ENCODE data around the gene MSN. TPM values are rescaled to one million over a fixed set of nuclear protein-coding genes. Genes with fewer than 3 reads are reported as not detected.

MSN gene
- total RNA-seq, 1 experiment from 2014 or later, result 91.2 TPM

GRCh38 chrX:65740909-65741308, 73.5 kb downstream of the MSN start:
- TF ChIP-seq ZNF425 (CRISPR knock-in tag; conservative IDR thresholded peaks at IDR 0.05), result no peak
- TF ChIP-seq RORB (CRISPR knock-in tag; IDR thresholded peaks at IDR 0.05), result no peak
- no peak for TF ChIP-seq E2F1 (CRISPR knock-in tag; IDR thresholded peaks at IDR 0.05)
- POLR2A ChIA-PET, result no interaction called here
- Mint-ChIP-seq H3K9me3 (no peaks in the 10 kb centered on the region), H3K4me1 (peaks cover 15% of the 10 kb centered on the region), H3K4me3 (no peak overlapping the region), H3K27me3 (ENCODE audit: low read depth) (no peaks in the 10 kb centered on the region), H3K36me3 (peaks cover 23% of the 10 kb centered on the region), H3K27ac (no peak overlapping the region)
- ATAC-seq (no peak), DNase-seq (ENCODE audit: low spot score) (no peak)
- CTCF ChIA-PET, result no interaction called here

- no peak for ATAC-seq
- ChIA-PET CTCF (no interaction called here), POLR2A (no interaction called here)
- Mint-ChIP-seq H3K9me3 (no peaks in the 10 kb centered on the region), H3K27ac (no peak overlapping the region), H3K4me3 (no peak overlapping the region), H3K4me1 (peaks cover 15% of the 10 kb centered on the region), H3K36me3 (peaks cover 16% of the 10 kb centered on the region), H3K27me3 (ENCODE audit: low read depth) (no peaks in the 10 kb centered on the region)
- DNase-seq (ENCODE audit: low spot score), result no peak
- no peak for TF ChIP-seq ZSCAN18 (CRISPR knock-in tag; IDR thresholded peaks at IDR 0.05)
- TF ChIP-seq TCF7 (CRISPR knock-in tag; IDR thresholded peaks at IDR 0.05; ENCODE audit: low read depth), result no peak
- TF ChIP-seq JAZF1 (CRISPR knock-in tag; IDR thresholded peaks at IDR 0.05), result no peak
- TF ChIP-seq ZNF512 (CRISPR knock-in tag; IDR thresholded peaks at IDR 0.05; ENCODE audit: borderline replicate concordance), result no peak
- TF ChIP-seq SOX15 (CRISPR knock-in tag; IDR thresholded peaks at IDR 0.05), result no peak
- TF ChIP-seq ZNF219 (CRISPR knock-in tag; IDR thresholded peaks at IDR 0.05; ENCODE audit: borderline replicate concordance), result no peak
These were observed 74.4 kb downstream of the MSN start for GRCh38 chrX:65741823-65742222.

- CTCF ChIA-PET, result interaction anchor here (1.1 to 1.8 kb wide), 4 partner anchors 18 to 272 kb away, joined by 3 to 4 read pairs (median 4); no protein-coding TSS in a partner anchor
- Mint-ChIP-seq H3K27me3 (ENCODE audit: low read depth) (no peaks in the 10 kb centered on the region), H3K4me1 (peaks cover 15% of the 10 kb centered on the region), H3K27ac (no peak overlapping the region), H3K9me3 (no peaks in the 10 kb centered on the region), H3K36me3 (peaks cover 3% of the 10 kb centered on the region; the same call in 1 of the 2 replicates), H3K4me3 (no peak overlapping the region)
- ATAC-seq, result no peak
- POLR2A ChIA-PET, result no interaction called here
- no peak for DNase-seq (ENCODE audit: low spot score)
- no peak for TF ChIP-seq ZNF532 (CRISPR knock-in tag; IDR thresholded peaks at IDR 0.05; ENCODE audit: borderline replicate concordance)
- TF ChIP-seq ATF3 (CRISPR knock-in tag; conservative IDR thresholded peaks at IDR 0.05), result no peak
- no peak for TF ChIP-seq TEAD4 (CRISPR knock-in tag; IDR thresholded peaks at IDR 0.05)
- TF ChIP-seq HMGXB4 (CRISPR knock-in tag; IDR thresholded peaks at IDR 0.05), result no peak
- TF ChIP-seq ZBTB43 (CRISPR knock-in tag; IDR thresholded peaks at IDR 0.05), result no peak
- TF ChIP-seq PRRX2 (CRISPR knock-in tag; IDR thresholded peaks at IDR 0.05), result no peak
- TF ChIP-seq CTCF (IDR thresholded peaks at IDR 0.05), result no peak
These were observed 77.5 kb downstream of the MSN start for GRCh38 chrX:65744965-65745364.

All from WTC11 (cell line).